NCI-H524 (cell line): ENCODE results near the gene OR6A2.
"Not testable (repeated sequence)": the region's sequence is repeated elsewhere in the genome, so short reads cannot be mapped to it uniquely, and the experiment has no call there.

Experiments
- DNase-seq, 2 experiments: peaks; one replicate each; lab custom pipeline; 2025; lab: John Stamatoyannopoulos, UW

Gene OR6A2

DNA sequence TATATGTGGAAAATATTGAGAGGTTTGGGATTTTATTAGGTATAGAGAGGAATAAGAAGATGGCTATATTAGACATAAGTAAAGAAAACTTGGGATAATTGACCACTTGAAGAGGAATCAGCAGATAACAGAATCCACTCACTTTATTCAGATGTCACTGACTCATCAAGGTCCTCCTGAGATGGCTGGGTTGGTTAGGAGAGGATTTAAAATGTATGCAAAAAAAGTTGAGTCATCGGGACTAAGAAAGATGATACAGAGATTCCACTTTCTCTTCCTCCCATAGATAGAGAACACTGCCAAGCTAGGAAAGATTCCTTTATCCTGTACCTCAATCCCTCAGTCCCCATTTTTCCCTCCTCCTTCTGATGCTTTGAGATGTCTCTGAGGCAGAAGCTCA, at the start of gene OR6A2:
Gene OR6A2 (minus strand): TSS at position 288 of the 400 bp plus-strand sequence. CDS start 3,981 bp downstream, outside the sequence.
- DNase-seq, result no peak

GRCh38 chr11:6845383-6845782, 45.9 kb upstream of the OR6A2 start, which contains the start of gene OR10A5:
OR10A5 (plus strand) TSS chr11:6845683; CDS start chr11:6845683, 0 bp downstream.
- DNase-seq, result no peak

- DNase-seq, result no peak
Observed at GRCh38 chr11:6844356-6844755, 44.9 kb upstream of the OR6A2 start.

GRCh38 chr11:6843670-6844069, 44.2 kb upstream of the OR6A2 start:
- DNase-seq, result no peak

GRCh38 chr11:6841694-6842093, 42.2 kb upstream of the OR6A2 start:
- no peak for DNase-seq

GRCh38 chr11:6834021-6834420, 34.5 kb upstream of the OR6A2 start:
- no peak for DNase-seq

GRCh38 chr11:6833356-6833755, 33.9 kb upstream of the OR6A2 start:
- DNase-seq, result no peak

GRCh38 chr11:6828103-6828502, 28.6 kb upstream of the OR6A2 start:
- DNase-seq, result no peak

DNA sequence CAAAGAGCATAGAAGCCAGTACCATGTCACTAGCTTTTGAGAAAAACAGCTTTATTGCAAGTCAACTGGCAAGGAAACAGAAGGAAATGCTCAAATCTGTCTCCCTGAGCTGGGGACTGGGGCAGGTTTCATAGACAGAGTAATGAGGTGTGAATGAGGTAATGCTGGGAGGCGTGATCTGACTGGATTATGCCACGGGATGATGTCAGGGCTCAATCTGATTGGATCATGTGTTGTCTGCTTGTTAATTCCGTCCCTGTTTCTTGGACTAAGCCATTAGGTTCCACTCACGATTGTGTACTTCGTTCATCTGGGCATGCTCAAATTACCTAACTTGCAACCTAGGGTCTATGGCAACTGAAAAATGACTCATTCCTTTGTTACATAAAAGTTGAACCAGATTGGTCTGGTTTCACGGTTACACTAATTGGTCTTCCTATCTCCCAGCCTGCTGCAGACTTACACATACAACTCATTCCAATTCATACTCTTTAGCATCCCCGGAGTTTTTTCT, 25.8 kb upstream of the OR6A2 start:
- DNase-seq, result no peak

DNA sequence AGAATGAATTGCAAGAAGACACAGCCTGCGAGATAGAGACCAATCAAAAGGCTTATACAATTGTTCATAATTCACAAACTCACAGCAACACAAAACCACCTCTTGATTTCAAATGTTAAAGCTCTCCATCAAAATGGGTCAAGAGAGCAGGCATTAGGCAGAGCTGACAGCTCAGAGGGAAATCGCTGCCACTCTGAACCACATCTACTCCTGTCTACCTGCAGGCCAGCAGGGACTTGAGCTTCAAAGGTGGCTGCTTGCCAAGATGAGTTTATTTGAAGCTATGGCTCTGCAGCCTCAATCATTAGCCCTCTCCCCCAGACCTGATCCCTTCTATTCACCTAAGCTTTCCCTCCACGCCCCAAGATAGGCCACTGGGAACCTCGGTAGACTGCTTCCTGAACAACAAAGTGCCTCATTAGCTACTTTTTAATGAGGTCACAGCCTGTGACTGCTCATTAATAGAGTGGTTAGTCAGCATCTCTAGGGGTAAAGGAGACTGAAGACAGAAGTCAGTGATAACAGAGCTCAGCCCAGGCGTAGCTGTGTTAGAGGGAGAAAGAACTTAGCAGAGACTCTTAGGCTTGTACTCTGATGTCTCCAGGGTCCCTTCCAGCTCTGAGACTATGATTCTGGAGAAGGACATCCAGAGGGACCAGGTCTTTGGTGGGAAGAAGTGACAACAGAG, 24.8 kb upstream of the OR6A2 start:
- DNase-seq, result no peak

DNA sequence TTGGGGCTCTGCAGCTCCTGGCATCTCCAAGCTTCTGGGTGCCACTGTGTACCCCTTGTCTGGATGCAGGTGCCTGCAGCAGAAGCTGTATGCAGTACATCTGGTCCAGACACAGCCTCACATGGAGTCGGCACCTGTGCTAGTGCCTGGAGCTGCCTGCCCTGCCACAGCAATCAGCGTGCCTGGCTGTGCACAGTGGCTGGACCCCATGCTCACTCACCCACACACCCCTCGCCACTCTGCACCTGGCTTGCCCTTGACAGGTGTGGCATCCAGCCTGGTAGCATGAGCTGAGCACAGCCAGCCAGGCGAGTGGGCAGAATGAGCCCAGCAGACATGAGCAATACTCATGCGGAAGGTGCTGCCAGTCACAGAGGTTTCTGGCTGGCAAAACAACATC, 19.5 kb upstream of the OR6A2 start:
- no peak for DNase-seq

DNA sequence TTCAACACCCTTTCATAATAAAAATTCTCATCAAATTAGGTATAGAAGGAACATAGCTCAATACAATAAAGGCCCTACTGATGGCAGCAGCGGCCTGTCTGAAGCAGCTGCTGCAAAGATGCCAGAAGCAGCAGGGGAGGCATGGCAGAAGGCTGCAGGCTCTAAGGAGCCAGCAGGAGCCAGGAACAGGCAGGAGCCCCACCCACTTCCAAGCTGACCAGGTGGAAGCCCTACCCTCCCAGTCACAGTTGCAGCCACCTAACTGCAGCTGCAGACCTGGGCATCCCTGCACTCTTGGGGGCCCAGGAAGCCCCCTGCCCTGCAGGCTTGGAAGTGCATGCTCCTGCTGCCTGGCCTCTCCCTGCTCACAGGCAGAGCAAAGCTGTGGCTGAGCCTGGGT, 18.2 kb upstream of the OR6A2 start:
- peak in 1 of 2 experiments; percentile 49 for DNase-seq

DNA sequence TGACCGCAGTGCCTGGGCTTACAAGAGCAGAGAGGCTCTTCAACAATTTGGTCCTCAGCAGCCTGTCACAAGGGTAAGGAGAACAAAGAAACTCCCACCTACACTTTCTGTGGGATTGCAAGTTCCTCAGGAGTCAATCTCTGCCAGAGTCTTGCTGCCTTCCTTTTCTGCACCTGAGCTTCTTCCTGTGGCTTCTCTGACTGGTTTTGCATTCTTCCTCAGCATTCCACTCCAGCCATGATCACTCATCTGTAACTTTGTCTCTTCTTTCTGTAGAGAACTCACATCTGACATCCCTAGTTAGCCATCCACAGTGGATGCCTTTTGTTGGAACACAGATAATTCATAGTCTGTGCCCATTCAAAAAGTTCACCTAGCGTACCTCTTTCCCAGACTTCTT, 14.2 kb upstream of the OR6A2 start:
- no peak for DNase-seq

DNA sequence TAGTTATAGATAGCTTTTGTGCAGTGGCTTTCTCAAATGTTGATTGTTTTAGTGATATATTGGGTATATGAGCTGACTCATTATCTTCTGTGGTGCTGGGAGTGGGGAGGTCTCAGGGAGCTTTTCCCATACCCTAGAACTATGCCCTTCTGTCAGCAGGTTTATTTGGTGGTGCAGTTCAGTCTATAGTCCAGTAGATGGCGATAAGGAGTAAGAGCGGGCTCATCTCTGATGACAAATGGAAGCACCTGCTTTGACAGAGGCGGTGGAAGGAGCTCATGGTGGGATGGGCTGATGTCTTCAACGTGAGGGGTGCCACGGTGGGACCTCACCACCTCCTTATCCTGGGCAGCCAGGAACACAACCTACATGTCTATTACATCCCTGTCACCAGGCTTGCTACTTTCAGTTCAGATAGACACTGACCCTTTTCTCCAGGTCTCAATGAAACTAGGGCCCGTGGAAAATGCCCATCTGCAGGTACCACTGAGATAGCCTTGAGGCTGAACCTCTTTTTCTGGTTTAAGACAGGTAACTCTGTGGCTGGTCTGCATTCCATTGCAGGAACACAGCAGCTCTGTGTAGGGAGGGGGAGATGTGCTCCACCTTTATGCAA, 13.0 kb upstream of the OR6A2 start:
- peak; percentile 46 to 47 for DNase-seq

DNA sequence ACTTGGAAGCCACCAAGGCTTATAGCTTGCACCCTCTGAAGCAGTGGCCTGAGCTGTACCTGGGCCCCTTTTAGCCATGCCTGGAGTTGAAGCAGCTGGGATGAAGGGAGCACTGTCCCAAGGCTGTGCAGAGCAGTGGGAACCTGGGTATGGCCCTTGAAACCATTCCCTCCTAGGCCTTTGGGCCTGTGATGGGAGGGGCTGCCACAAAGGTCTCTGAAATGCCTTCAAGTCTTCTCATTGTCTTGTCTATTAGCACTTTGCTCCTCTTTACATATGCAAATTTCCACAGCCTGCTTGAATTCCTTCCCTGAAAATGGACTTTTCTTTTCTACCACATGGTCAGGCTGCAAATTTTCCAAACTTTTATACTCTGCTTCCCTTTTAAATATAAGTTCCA, 1.6 kb upstream of the OR6A2 start:
- DNase-seq, result not testable (repeated sequence)

DNA sequence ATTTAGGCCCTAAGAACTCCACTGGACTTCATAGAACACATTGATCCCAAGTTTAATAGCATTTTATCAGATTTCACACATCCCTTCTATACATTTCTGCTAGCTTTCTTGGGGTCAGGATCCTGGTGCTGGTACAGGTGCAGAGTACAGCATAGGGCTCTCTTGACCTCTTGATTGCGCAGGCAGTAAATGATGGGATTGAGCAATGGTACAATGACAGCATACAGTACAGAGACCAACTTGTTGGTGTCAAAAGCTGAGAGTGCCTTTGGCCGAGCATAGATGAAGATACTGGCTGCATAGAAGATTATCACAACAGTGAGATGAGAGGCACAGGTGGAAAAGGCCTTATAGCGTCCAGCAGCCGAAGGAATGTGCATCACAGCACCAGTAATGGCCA, 4.8 kb downstream of the OR6A2 start:
- DNase-seq, result no peak

- DNase-seq, result no peak
Observed at GRCh38 chr11:6790546-6790945, 8.9 kb downstream of the OR6A2 start.

DNA sequence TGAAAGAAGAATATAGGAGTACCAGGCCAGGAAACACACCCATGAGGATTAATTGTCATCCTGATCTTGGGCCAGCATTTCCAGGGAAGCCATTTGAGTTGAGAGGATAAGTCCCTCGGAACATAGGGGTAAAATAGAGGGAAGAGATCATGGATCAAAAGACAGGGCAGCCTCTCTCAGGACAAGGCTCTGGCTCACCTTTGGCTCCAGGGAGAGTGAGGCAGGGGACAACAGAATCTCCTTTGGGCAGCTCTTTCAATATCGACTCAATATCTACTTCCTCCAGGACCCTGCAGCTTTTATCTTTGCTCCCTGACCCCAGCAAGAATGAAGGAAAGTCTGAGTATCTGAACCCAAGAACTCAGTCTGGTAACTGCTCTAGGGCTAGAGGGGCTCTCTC, 16.8 kb downstream of the OR6A2 start, which contains the start of gene OR2AG1:
Gene OR2AG1 (plus strand): TSS at position 301 of the 400 bp plus-strand sequence. CDS start 2,018 bp downstream, outside the sequence.
- no peak for DNase-seq

- DNase-seq, result no peak
Observed at GRCh38 chr11:6780829-6781228, 18.7 kb downstream of the OR6A2 start.

- no peak for DNase-seq
Observed at GRCh38 chr11:6778518-6778917, 21.0 kb downstream of the OR6A2 start.

GRCh38 chr11:6771926-6772893, 27.3 kb downstream of the OR6A2 start, which contains the start of gene OR2AG2:
OR2AG2 (minus strand) TSS chr11:6771976; CDS start chr11:6768957, 3,019 bp downstream.
- no peak for DNase-seq

- peak; percentile 16 to 54 for DNase-seq
Observed at GRCh38 chr11:6757373-6757967, 42.0 kb downstream of the OR6A2 start.
